HepG2 (cell line): Measurements from ENCODE around the gene SETD1A. TPM values are rescaled to one million over a fixed set of nuclear protein-coding genes. Genes with fewer than 3 reads are reported as not detected.

Experiments used
- ATAC-seq: fragments of 200-7000 bp; cut with Tn5 transposase; 3 replicates; pipeline ENCODE4 v1.9.1; 2020; ENCODE audit warnings: mild to moderate bottlenecking, moderate library complexity
- BruUV-seq: library from RNA; stranded (reverse); fragments of 400-500 nt; replicated peaks from 2 replicates; lab custom pipeline; 2021; lab: Mats Ljungman, UMichigan
- CTCF ChIA-PET: fragments of 300-600 bp; formaldehyde crosslinking; extraction: SDS; loops from one replicate; lab custom pipeline; 2021; ENCODE audit warnings: low total read pairs, inconsistent platforms, low intra/inter-chr PET ratio; lab: Yijun Ruan, JAX
- POLR2A ChIA-PET: fragments of 350-600 bp; sonication (Branson Sonifier 250); formaldehyde crosslinking; loops from one replicate; lab custom pipeline; 2020; ENCODE audit warnings: antibody characterized with exemption, inconsistent platforms; lab: Yijun Ruan, JAX
- DNase-seq: peaks from one replicate; pipeline ENCODE4 v3.0.0-alpha.2; 2015; ENCODE audit warnings: low spot score
- FAIRE-seq: peaks from 3 replicates; lab custom pipeline; 2011; peaks lifted over from hg19 to GRCh38; lab: Jason Lieb, UNC
- H2AFZ ChIP-seq: one replicate; pipeline ENCODE4 v1.6.1; 2011; ENCODE audit warnings: low read length, inconsistent platforms
- H3K27ac ChIP-seq: fragments of 300-600 bp; 3 replicates; pipeline ENCODE4 v1.8.0; 2011; ENCODE audit warnings: mixed run types, mild to moderate bottlenecking, mixed read lengths, low read length, inconsistent platforms; ENCODE audit not compliant: insufficient read depth; ENCODE audit errors: extremely low read length
- H3K27me3 ChIP-seq, 2 experiments: fragments of 200-600 bp in 1 of 2; 2 replicates in 1 of 2; 3 replicates in 1 of 2; pipeline versions ENCODE4 v1.6.0 to v1.8.0; 2011; ENCODE audit warnings: low read length in 2 of 2, mild to moderate bottlenecking in 2 of 2, moderate library complexity in 2 of 2, inconsistent platforms in 1 of 2; ENCODE audit not compliant: insufficient read depth in 2 of 2, control insufficient read depth in 1 of 2
- H3K36me3 ChIP-seq, 2 experiments: fragments of 200-600 bp in 1 of 2; replicated peaks in 1 of 2; 2 replicates in 1 of 2; 3 replicates in 1 of 2; pipeline versions ENCODE4 v1.5.1 to v1.8.0; 2011; ENCODE audit warnings: low read length in 2 of 2, inconsistent platforms in 1 of 2; ENCODE audit not compliant: insufficient read depth in 2 of 2, control insufficient read depth in 1 of 2
- H3K4me1 ChIP-seq: 2 replicates; pipeline ENCODE4 v1.5.1; 2012; ENCODE audit warnings: low read length, inconsistent platforms; ENCODE audit not compliant: insufficient read depth
- H3K4me2 ChIP-seq: 2 replicates; pipeline ENCODE4 v1.6.0; 2011; ENCODE audit warnings: low read depth, low read length, inconsistent platforms
- H3K4me3 ChIP-seq, 3 experiments: fragments of 200-600 bp in 1 of 3; sonication (generic), shearing (Covaris generic) in 1 of 3; replicated peaks in 1 of 3; 2 replicates each; pipeline ENCODE4 v1.5.1; 2011 to 2016; ENCODE audit warnings: low read length in 3 of 3, inconsistent platforms in 2 of 3, low read depth in 2 of 3, mild to moderate bottlenecking in 2 of 3, control low read depth in 1 of 3, mixed read lengths in 1 of 3; ENCODE audit not compliant: insufficient read depth in 1 of 3
- H3K79me2 ChIP-seq: one replicate; pipeline ENCODE4 v1.6.1; 2011; ENCODE audit warnings: low read length, inconsistent platforms; ENCODE audit not compliant: insufficient read depth
- H3K9ac ChIP-seq: 2 replicates; pipeline ENCODE4 v1.6.0; 2011; ENCODE audit warnings: mild to moderate bottlenecking, low read depth, low read length, inconsistent platforms; ENCODE audit not compliant: insufficient read depth
- H3K9me3 ChIP-seq: 2 replicates; pipeline ENCODE4 v1.5.1; 2012; ENCODE audit warnings: mild to moderate bottlenecking, low read length
- H4K20me1 ChIP-seq: 2 replicates; pipeline ENCODE4 v1.6.0; 2011; ENCODE audit warnings: inconsistent platforms, mild to moderate bottlenecking, low read length, moderate library complexity; ENCODE audit not compliant: insufficient read depth
- CEBPB ChIP-seq: IDR thresholded peaks from 2 replicates; pipeline ENCODE4 v1.6.1; 2011; ENCODE audit warnings: low read depth, low read length, improper control_type of control experiment, borderline replicate concordance
- MTA1 ChIP-seq: sonication (generic); formaldehyde crosslinking; IDR thresholded peaks from 2 replicates; pipeline ENCODE4 v1.4.0; 2020; ENCODE audit warnings: missing genetic modification reagents, mild to moderate bottlenecking, borderline replicate concordance
- PITX1 ChIP-seq: sonication (generic); formaldehyde crosslinking; IDR thresholded peaks from 2 replicates; pipeline ENCODE4 v1.5.1; 2020; ENCODE audit warnings: mild to moderate bottlenecking, missing genetic modification reagents
- ZBTB38 ChIP-seq: sonication (generic); formaldehyde crosslinking; IDR thresholded peaks from 2 replicates; pipeline ENCODE4 v1.5.1; 2020; ENCODE audit warnings: mild to moderate bottlenecking, missing genetic modification reagents
- ZFP1 ChIP-seq: IDR thresholded peaks from 2 replicates; pipeline ENCODE4 v1.6.1; 2016
- ZMYM3 ChIP-seq: sonication (generic); formaldehyde crosslinking; IDR thresholded peaks from 2 replicates; pipeline ENCODE4 v1.5.1; 2020; ENCODE audit warnings: mild to moderate bottlenecking, missing genetic modification reagents
- ZNF317 ChIP-seq: sonication (generic); formaldehyde crosslinking; IDR thresholded peaks from 2 replicates; pipeline ENCODE4 v1.5.0; 2020; ENCODE audit warnings: mild to moderate bottlenecking, missing genetic modification reagents
- WGBS: methylation state at CpG from one replicate; pipeline ENCODE4 v1.1.6; 2017; ENCODE audit warnings: low lambda C conversion rate; 5-methylcytosine and 5-hydroxymethylcytosine counted together
- in situ Hi-C: cut with HindIII; loops from 2 replicates; pipeline ENCODE4 v1.10.0; 2017; ENCODE audit warnings: low pct_unique_long_range_greater_than_20kb; ENCODE audit not compliant: extremely low pct_ligation_motif_present
- intact Hi-C: fragments of 100-400 bp; cut with micrococcal nuclease; formaldehyde crosslinking; loops from one replicate; pipeline ENCODE4 v1.10.0; 2022; ENCODE audit not compliant: unreplicated experiment
- polyA plus RNA-seq, 8 experiments: library from polyadenylated mRNA; depleted of rRNA in 3 of 8; stranded (reverse) in 7 of 8; unstranded in 1 of 8; fragments of >200 nt; fragmentation: Illumina TruSeq in 4 of 8; extraction: Trizol in 4 of 8; gene quantifications; 2 replicates each; pipeline versions ENCODE4 v1.2.1 to v1.2.3, GENCODE V29; 2011 to 2016; ENCODE audit warnings: low read depth in 4 of 8, missing spikeins in 1 of 8, mixed read lengths in 1 of 8; ENCODE audit not compliant: insufficient read depth in 1 of 8
- total RNA-seq, 5 experiments: library from RNA; depleted of rRNA; stranded (reverse); fragments of >200 nt; fragmentation: Illumina TruSeq; extraction: Trizol; gene quantifications; 2 replicates each; pipeline ENCODE4 v1.2.3, GENCODE V29; 2016; ENCODE audit warnings: low read depth in 1 of 5
- TF ChIP-seq, protein P1 (sequence below): sonication (generic); formaldehyde crosslinking; IDR thresholded peaks from 2 replicates; pipeline ENCODE4 v1.4.0; 2020; ENCODE audit warnings: mild to moderate bottlenecking, missing genetic modification reagents, borderline replicate concordance
- TF ChIP-seq, protein P2 (sequence below), 2 experiments: fragments of 450-650 bp in 1 of 2; sonication (generic) in 1 of 2; formaldehyde crosslinking in 1 of 2; IDR thresholded peaks; 2 replicates each; pipeline versions ENCODE4 v1.6.1 to v1.8.0; 2016 to 2022; ENCODE audit warnings: antibody characterized with exemption in 1 of 2, mild to moderate bottlenecking in 1 of 2, missing genetic modification reagents in 1 of 2

SETD1A gene
- total and polyA plus RNA-seq, 2 of the 13 experiments (the other 11 are each of a cell fraction or from before 2014, with no cell fraction given) = 3.8 to 5.6 TPM

- H3K27ac ChIP-seq = no peak overlapping the region
- DNase-seq (no peak), FAIRE-seq (no peak), ATAC-seq (no peak)
- CTCF ChIA-PET = no interaction called here
- no peaks in the 10 kb centered on the region for H3K79me2 ChIP-seq
- peaks cover 87% of the 10 kb centered on the region for H3K4me1 ChIP-seq
- H3K36me3 ChIP-seq = no peaks in the 10 kb centered on the region
- no peak overlapping the region for H2AFZ ChIP-seq
- in situ Hi-C loops = no loop called here
- no peak overlapping the region for H3K4me3 ChIP-seq
- no peaks in the 10 kb centered on the region for H4K20me1 ChIP-seq
- intact Hi-C loops = no loop called here
- POLR2A ChIA-PET = interaction anchor here (2.1 to 5.9 kb wide), 5 partner anchors 15 to 141 kb away, joined by 4 to 81 read pairs (median 14); partner anchors contain the start of genes HSD3B7 and STX4
- H3K9me3 ChIP-seq = no peaks in the 10 kb centered on the region
- H3K9ac ChIP-seq = no peak overlapping the region
- peak overlapping the region; percentile 4; the same call in 1 of the 2 replicates for H3K4me2 ChIP-seq
- no peaks in the 10 kb centered on the region; a peak in 2 of 5 replicates for H3K27me3 ChIP-seq
- 77% methylated on average over 19 of the region's 19 CpGs for WGBS
- BruUV-seq = no TSS peak
- TF ChIP-seq PITX1 (CRISPR knock-in tag) = no peak
- 0 out of 2 replicates have a peak, but pooled peaks have one; percentile 24 for TF ChIP-seq ZBTB38 (CRISPR knock-in tag)
- 0 out of 2 replicates have a peak, but pooled peaks have one; percentile 28 for TF ChIP-seq ZMYM3 (CRISPR knock-in tag)
- TF ChIP-seq CEBPB = peak; percentile 58; the same call in 1 of the 2 replicates
- peak; percentile 94; the same call in 1 of the 2 replicates for TF ChIP-seq ZFP1 (CRISPR knock-in tag)
- TF ChIP-seq, protein P1, sequence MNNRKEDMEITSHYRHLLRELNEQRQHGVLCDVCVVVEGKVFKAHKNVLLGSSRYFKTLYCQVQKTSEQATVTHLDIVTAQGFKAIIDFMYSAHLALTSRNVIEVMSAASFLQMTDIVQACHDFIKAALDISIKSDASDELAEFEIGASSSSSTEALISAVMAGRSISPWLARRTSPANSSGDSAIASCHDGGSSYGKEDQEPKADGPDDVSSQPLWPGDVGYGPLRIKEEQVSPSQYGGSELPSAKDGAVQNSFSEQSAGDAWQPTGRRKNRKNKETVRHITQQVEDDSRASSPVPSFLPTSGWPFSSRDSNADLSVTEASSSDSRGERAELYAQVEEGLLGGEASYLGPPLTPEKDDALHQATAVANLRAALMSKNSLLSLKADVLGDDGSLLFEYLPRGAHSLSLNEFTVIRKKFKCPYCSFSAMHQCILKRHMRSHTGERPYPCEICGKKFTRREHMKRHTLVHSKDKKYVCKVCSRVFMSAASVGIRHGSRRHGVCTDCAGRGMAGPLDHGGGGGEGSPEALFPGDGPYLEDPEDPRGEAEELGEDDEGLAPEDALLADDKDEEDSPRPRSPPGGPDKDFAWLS = 0 out of 2 replicates have a peak, but pooled peaks have one; percentile 1
- TF ChIP-seq, protein P2, sequence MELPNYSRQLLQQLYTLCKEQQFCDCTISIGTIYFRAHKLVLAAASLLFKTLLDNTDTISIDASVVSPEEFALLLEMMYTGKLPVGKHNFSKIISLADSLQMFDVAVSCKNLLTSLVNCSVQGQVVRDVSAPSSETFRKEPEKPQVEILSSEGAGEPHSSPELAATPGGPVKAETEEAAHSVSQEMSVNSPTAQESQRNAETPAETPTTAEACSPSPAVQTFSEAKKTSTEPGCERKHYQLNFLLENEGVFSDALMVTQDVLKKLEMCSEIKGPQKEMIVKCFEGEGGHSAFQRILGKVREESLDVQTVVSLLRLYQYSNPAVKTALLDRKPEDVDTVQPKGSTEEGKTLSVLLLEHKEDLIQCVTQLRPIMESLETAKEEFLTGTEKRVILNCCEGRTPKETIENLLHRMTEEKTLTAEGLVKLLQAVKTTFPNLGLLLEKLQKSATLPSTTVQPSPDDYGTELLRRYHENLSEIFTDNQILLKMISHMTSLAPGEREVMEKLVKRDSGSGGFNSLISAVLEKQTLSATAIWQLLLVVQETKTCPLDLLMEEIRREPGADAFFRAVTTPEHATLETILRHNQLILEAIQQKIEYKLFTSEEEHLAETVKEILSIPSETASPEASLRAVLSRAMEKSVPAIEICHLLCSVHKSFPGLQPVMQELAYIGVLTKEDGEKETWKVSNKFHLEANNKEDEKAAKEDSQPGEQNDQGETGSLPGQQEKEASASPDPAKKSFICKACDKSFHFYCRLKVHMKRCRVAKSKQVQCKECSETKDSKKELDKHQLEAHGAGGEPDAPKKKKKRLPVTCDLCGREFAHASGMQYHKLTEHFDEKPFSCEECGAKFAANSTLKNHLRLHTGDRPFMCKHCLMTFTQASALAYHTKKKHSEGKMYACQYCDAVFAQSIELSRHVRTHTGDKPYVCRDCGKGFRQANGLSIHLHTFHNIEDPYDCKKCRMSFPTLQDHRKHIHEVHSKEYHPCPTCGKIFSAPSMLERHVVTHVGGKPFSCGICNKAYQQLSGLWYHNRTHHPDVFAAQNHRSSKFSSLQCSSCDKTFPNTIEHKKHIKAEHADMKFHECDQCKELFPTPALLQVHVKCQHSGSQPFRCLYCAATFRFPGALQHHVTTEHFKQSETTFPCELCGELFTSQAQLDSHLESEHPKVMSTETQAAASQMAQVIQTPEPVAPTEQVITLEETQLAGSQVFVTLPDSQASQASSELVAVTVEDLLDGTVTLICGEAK (IDR thresholded peaks at IDR 0.05) = no peak
- TF ChIP-seq, protein P2 (CRISPR knock-in tag; IDR thresholded peaks at IDR 0.05) = 0 out of 2 replicates have a peak, but pooled peaks have one; percentile 1
- peak; percentile 80 for TF ChIP-seq ZNF317 (CRISPR knock-in tag)
- no peak for TF ChIP-seq MTA1 (CRISPR knock-in tag)
Measured at GRCh38 chr16:31000671-31001382, 43.3 kb downstream of the SETD1A start.
